ENCODE data around the gene ANKRD52. TPM values are rescaled to one million over a fixed set of nuclear protein-coding genes. Genes with fewer than 3 reads are reported as not detected.
A peak's percentile ranks its signal among the peaks of the same experiment; 100 is the strongest.

Gene ANKRD52
- total RNA-seq, 4 donors from 2014 or later: 20.3 to 33.6 (median 24.6) TPM

GRCh38 chr12:56216461-56216860 lies 41.7 kb downstream of the ANKRD52 start:
- H3K9me3 ChIP-seq: no peaks in the 10 kb centered on the region
- H3K27ac ChIP-seq: no peak overlapping the region
- peaks cover 45% of the 10 kb centered on the region for H3K36me3 ChIP-seq
- H3K4me3 ChIP-seq: no peak overlapping the region
- 92% methylated on average over 3 of the region's 3 CpGs for WGBS
- H3K4me1 ChIP-seq: peaks cover 18% of the 10 kb centered on the region
- DNase-seq (ENCODE audit: low spot score in 2 of 2): no peak
- H3K27me3 ChIP-seq: no peaks in the 10 kb centered on the region
- TF ChIP-seq POLR2A (IDR thresholded peaks at IDR 0.05): no peak
- TF ChIP-seq POLR2AphosphoS5 (IDR thresholded peaks at IDR 0.05): no peak
- no peak for TF ChIP-seq EP300 (IDR thresholded peaks at IDR 0.05)
- TF ChIP-seq, protein P1, sequence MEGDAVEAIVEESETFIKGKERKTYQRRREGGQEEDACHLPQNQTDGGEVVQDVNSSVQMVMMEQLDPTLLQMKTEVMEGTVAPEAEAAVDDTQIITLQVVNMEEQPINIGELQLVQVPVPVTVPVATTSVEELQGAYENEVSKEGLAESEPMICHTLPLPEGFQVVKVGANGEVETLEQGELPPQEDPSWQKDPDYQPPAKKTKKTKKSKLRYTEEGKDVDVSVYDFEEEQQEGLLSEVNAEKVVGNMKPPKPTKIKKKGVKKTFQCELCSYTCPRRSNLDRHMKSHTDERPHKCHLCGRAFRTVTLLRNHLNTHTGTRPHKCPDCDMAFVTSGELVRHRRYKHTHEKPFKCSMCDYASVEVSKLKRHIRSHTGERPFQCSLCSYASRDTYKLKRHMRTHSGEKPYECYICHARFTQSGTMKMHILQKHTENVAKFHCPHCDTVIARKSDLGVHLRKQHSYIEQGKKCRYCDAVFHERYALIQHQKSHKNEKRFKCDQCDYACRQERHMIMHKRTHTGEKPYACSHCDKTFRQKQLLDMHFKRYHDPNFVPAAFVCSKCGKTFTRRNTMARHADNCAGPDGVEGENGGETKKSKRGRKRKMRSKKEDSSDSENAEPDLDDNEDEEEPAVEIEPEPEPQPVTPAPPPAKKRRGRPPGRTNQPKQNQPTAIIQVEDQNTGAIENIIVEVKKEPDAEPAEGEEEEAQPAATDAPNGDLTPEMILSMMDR (IDR thresholded peaks at IDR 0.05): no peak

DNA sequence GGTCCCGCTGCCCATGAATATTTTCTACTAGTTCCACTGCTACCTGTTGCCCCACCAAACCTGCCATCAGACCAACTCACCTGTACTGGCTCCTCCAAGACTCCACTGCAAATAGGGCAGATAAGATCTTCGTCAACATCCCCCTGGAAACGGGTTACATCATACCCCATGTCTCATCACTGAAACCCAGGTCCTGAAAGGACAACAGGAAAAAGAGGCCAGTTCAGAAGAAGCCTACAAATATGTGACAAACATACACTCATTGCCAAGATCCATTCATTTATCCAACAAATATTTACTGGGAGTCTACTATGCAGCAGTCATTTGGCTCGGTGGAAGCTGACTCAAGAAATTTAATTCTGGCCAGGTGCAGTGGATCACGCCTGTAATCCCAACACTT lies 44.3 kb downstream of the ANKRD52 start:
- WGBS: 95% methylated on average over 5 of the region's 5 CpGs
- no peaks in the 10 kb centered on the region for H3K9me3 ChIP-seq
- H3K27me3 ChIP-seq: no peaks in the 10 kb centered on the region
- no peak overlapping the region for H3K27ac ChIP-seq
- no peak for TF ChIP-seq POLR2A (IDR thresholded peaks at IDR 0.05)
- TF ChIP-seq EP300 (IDR thresholded peaks at IDR 0.05): no peak
- TF ChIP-seq, protein P1 (IDR thresholded peaks at IDR 0.05): no peak
- no peak for TF ChIP-seq POLR2AphosphoS5 (IDR thresholded peaks at IDR 0.05)
- DNase-seq (ENCODE audit: low spot score in 2 of 2): no peak
- H3K4me3 ChIP-seq: no peak overlapping the region
- H3K36me3 ChIP-seq: peaks cover 70% of the 10 kb centered on the region
- H3K4me1 ChIP-seq: no peaks in the 10 kb centered on the region

GRCh38 chr12:56212361-56212760 lies 45.8 kb downstream of the ANKRD52 start:
- peaks cover 86% of the 10 kb centered on the region for H3K36me3 ChIP-seq
- no peak for DNase-seq (ENCODE audit: low spot score in 2 of 2)
- no peak overlapping the region for H3K27ac ChIP-seq
- H3K4me3 ChIP-seq: no peak overlapping the region
- 44% methylated on average over 1 of the region's 1 CpG for WGBS
- TF ChIP-seq EP300 (IDR thresholded peaks at IDR 0.05) (no peak), POLR2A (IDR thresholded peaks at IDR 0.05) (no peak), POLR2AphosphoS5 (IDR thresholded peaks at IDR 0.05) (no peak)
- TF ChIP-seq, protein P1 (IDR thresholded peaks at IDR 0.05): no peak
- no peaks in the 10 kb centered on the region for H3K4me1 ChIP-seq
- no peaks in the 10 kb centered on the region for H3K9me3 ChIP-seq
- no peaks in the 10 kb centered on the region for H3K27me3 ChIP-seq

DNA sequence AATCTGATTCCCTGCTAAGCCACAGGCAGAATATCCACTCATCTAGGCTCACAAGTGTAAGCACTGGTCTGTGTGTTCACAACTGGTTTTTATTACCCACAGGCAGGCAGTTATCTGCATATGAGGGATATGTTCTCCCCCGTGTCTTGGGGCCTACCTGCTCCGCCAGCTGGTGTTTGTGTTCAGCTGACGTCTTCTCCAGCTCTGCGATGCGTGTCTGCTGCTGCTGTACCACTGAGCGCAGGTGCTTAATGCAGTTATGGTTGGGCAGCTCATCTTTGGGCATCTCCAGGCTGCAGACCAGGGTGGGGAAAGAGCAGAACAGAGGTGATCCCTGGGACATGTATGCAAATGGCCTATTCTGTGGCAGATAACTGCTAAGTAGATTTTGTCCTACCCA lies 50.2 kb downstream of the ANKRD52 start:
- Histone ChIP-seq H3K27ac (no peak overlapping the region), H3K4me1 (no peaks in the 10 kb centered on the region), H3K36me3 (peaks cover 84% of the 10 kb centered on the region), H3K9me3 (no peaks in the 10 kb centered on the region), H3K27me3 (no peaks in the 10 kb centered on the region), H3K4me3 (no peak overlapping the region)
- WGBS: 79% methylated on average over 6 of the region's 6 CpGs
- no peak for DNase-seq (ENCODE audit: low spot score in 2 of 2)
- TF ChIP-seq EP300 (IDR thresholded peaks at IDR 0.05) (no peak), POLR2A (IDR thresholded peaks at IDR 0.05) (no peak), POLR2AphosphoS5 (IDR thresholded peaks at IDR 0.05) (no peak)
- TF ChIP-seq, protein P1 (IDR thresholded peaks at IDR 0.05): no peak

DNA sequence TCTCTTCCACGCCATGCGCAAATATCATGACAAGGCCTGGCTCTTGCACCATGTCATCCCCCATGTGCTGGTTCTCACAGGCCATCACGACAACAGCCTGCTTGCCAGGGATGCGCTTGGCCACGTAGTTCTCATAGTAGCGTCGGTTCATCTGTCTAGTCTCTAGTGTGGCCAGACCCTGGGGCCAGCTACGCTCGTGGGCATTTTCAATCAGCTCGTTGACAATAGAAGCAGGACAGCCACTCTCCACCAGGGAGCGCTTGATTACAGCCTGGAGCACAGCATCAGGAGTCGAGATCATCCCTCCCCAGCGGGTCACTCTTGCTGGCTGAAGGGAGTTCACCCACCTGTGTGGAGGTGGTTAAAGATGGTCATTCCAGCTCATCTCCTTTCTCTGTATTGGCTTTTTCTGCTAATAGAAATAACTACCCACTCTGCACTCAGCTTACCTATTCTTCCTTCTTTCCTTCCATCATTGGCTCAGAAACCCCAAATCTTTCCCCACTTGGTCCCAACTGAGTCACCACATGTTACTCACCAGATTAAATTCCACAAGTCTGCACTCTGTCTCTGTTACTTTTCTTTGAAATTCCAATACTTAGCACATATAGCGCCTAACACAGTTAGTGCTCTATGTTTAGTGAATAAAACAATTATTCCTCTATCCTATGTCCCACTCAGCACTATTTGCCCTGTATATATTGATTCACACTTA lies 51.6 kb downstream of the ANKRD52 start:
- DNase-seq (ENCODE audit: low spot score in 2 of 2): no peak
- TF ChIP-seq, protein P1 (IDR thresholded peaks at IDR 0.05): peak; percentile 13 to 57
- no peak for TF ChIP-seq POLR2AphosphoS5 (IDR thresholded peaks at IDR 0.05)
- peaks cover 3% of the 10 kb centered on the region for H3K4me1 ChIP-seq
- 54% methylated on average over 9 of the region's 14 CpGs for WGBS
- H3K9me3 ChIP-seq: no peaks in the 10 kb centered on the region
- no peak overlapping the region for H3K27ac ChIP-seq
- no peak overlapping the region for H3K4me3 ChIP-seq
- H3K27me3 ChIP-seq: no peaks in the 10 kb centered on the region
- H3K36me3 ChIP-seq: peaks cover 70% of the 10 kb centered on the region

Data from suprapubic skin (tissue), 4 donors.